ENCODE data around the gene ADGRL1.

DNA sequence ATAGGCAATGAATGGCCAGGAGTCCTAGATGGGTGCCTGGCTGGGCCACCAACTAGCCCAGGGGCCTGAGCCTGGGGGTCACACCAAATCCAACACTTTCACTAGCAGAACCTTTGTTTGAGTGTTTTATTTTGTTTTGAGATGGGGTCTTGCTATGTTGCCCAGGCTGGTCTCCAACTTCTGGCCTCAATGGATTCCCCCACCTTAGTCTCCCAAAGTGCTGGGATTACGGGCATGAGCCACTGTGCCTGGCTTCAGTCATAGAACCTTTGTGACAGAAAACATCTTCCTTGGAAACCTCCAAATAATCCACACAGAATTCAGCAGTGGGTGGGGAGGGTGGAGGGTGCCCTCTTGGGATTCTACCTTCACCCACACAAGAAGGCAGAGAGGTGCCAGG, 94.5 kb downstream of the ADGRL1 start:
- TF ChIP-seq CTCF (conservative IDR thresholded peaks at IDR 0.05; ENCODE audit: low read depth, low read length) (no peak), EZH2 (IDR thresholded peaks at IDR 0.05; ENCODE audit: low read length, unreplicated experiment) (no peak), EZH2phosphoT487 (IDR thresholded peaks at IDR 0.05; ENCODE audit: borderline replicate concordance, low read length) (no peak)
